ENCODE results near the gene SMYD3. TPM values are rescaled to one million over a fixed set of nuclear protein-coding genes. Genes with fewer than 3 reads are reported as not detected.

SMYD3 gene
- total RNA-seq, 2 donors from 2014 or later: 16.2 to 16.4 TPM

DNA sequence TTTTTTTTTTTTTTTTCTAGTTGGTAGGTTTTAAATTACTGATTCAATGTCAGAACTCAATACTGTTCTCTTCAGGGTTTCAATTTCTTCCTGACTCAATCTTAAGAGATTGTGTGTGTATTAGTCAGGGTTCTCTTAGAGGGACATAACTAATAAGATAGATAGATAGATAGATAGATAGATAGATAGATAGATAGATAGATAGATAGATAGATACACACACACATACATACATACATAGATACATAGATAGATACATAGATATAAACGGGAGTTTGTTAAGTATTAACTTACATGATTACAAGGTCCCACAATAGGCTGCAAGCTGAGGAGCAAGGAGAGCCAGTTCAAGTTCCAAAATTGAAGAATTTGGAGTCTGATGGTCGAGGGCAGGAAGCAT, 251.3 kb downstream of the SMYD3 start:
- Histone ChIP-seq H3K9ac (ENCODE audit: low read depth in 2 of 2, low read length in 2 of 2) (no peak overlapping the region), H3K27me3 (no peaks in the 10 kb centered on the region), H3K27ac (no peak overlapping the region), H3K4me3 (no peak overlapping the region), H3K9me3 (no peaks in the 10 kb centered on the region), H3K36me3 (no peaks in the 10 kb centered on the region), H3K4me1 (no peaks in the 10 kb centered on the region)
- TF ChIP-seq, protein P1, sequence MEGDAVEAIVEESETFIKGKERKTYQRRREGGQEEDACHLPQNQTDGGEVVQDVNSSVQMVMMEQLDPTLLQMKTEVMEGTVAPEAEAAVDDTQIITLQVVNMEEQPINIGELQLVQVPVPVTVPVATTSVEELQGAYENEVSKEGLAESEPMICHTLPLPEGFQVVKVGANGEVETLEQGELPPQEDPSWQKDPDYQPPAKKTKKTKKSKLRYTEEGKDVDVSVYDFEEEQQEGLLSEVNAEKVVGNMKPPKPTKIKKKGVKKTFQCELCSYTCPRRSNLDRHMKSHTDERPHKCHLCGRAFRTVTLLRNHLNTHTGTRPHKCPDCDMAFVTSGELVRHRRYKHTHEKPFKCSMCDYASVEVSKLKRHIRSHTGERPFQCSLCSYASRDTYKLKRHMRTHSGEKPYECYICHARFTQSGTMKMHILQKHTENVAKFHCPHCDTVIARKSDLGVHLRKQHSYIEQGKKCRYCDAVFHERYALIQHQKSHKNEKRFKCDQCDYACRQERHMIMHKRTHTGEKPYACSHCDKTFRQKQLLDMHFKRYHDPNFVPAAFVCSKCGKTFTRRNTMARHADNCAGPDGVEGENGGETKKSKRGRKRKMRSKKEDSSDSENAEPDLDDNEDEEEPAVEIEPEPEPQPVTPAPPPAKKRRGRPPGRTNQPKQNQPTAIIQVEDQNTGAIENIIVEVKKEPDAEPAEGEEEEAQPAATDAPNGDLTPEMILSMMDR (IDR thresholded peaks at IDR 0.05): no peak
- intact Hi-C loops (cut with DNase I): no loop called here
- DNase-seq: no peak

GRCh38 chr1:246254854-246255253, 252.2 kb downstream of the SMYD3 start:
- TF ChIP-seq, protein P1 (IDR thresholded peaks at IDR 0.05): no peak
- H3K4me3 ChIP-seq: no peak overlapping the region
- H3K36me3 ChIP-seq: no peaks in the 10 kb centered on the region
- no peaks in the 10 kb centered on the region for H3K9me3 ChIP-seq
- H3K27ac ChIP-seq: no peak overlapping the region
- H3K27me3 ChIP-seq: no peaks in the 10 kb centered on the region
- no peak overlapping the region for H3K9ac ChIP-seq (ENCODE audit: low read depth in 2 of 2, low read length in 2 of 2)
- DNase-seq: no peak
- no peaks in the 10 kb centered on the region for H3K4me1 ChIP-seq
- intact Hi-C loops (cut with DNase I): no loop called here

DNA sequence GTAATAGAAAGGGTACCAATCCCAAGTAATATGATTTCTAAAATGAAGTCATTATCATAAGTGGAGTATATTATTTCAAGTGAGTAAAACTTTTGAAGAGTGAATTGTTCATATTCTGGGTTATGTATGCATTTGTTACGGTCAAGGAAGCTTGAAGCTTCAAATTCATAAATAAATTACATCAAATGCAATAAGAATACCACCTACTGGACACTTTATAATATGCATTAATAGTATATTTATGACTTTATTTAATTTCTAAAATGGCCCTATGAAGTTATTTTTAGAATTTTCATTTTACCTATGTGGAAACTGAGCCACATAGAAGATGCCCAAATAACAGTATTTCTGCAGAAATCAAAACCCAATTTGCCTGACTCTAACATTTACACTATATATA, 260.6 kb downstream of the SMYD3 start:
- TF ChIP-seq, protein P1 (IDR thresholded peaks at IDR 0.05): no peak
- no peak overlapping the region for H3K4me3 ChIP-seq
- intact Hi-C loops (cut with DNase I): no loop called here
- no peaks in the 10 kb centered on the region for H3K4me1 ChIP-seq
- no peaks in the 10 kb centered on the region for H3K27me3 ChIP-seq
- no peak overlapping the region for H3K9ac ChIP-seq (ENCODE audit: low read depth in 2 of 2, low read length in 2 of 2)
- no peak for DNase-seq
- no peaks in the 10 kb centered on the region for H3K9me3 ChIP-seq
- no peaks in the 10 kb centered on the region for H3K36me3 ChIP-seq
- H3K27ac ChIP-seq: no peak overlapping the region

- Histone ChIP-seq H3K27me3 (no peaks in the 10 kb centered on the region), H3K9me3 (no peaks in the 10 kb centered on the region), H3K27ac (no peak overlapping the region), H3K9ac (ENCODE audit: low read depth in 2 of 2, low read length in 2 of 2) (no peak overlapping the region), H3K4me3 (no peak overlapping the region), H3K4me1 (no peaks in the 10 kb centered on the region), H3K36me3 (no peaks in the 10 kb centered on the region)
- intact Hi-C loops (cut with DNase I): no loop called here
- DNase-seq: no peak
- TF ChIP-seq, protein P1 (IDR thresholded peaks at IDR 0.05): no peak
Observed at GRCh38 chr1:246245541-246245940, 261.5 kb downstream of the SMYD3 start.

DNA sequence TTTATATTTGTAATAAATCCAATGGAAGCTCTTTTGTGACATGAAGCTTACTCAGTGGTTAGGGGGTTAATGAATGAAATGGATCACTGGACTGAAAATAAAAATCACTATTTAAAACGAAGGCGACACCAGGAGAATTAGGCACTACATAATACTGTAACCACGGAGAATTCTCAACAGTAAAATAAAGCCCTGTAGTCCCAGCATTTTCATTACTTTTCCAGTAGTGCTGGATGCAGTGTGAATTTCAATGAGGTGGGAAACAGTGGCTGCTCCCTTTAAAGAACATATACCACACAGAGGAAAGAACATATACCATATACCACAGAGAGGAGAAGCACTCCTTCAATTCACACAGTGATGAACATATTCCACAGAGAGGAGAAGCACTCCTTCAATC, 275.0 kb downstream of the SMYD3 start:
- Histone ChIP-seq H3K4me3 (no peak overlapping the region), H3K36me3 (no peaks in the 10 kb centered on the region), H3K27ac (no peak overlapping the region), H3K27me3 (no peaks in the 10 kb centered on the region), H3K9ac (ENCODE audit: low read depth in 2 of 2, low read length in 2 of 2) (no peak overlapping the region), H3K9me3 (no peaks in the 10 kb centered on the region), H3K4me1 (no peaks in the 10 kb centered on the region)
- intact Hi-C loops (cut with DNase I): no loop called here
- TF ChIP-seq, protein P1 (IDR thresholded peaks at IDR 0.05): no peak
- no peak for DNase-seq

DNA sequence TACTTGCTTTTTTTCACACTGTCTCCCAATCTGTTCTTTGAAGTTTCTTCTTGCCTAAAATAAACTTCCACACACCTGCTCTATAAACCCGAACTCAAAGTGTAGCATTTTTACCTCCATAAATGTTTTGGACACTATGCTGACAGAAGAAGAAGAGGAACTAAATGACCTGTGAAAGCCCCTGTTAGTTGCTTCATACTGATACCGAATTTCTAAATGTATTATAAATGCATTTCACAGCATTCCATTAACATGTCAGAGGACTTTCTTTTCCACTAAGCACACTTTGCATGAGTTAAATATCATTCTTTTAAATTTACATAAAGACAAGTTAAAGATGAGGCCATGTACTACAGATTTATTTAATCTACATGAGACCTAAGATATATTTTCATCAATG, 281.0 kb downstream of the SMYD3 start:
- Histone ChIP-seq H3K4me1 (no peaks in the 10 kb centered on the region), H3K36me3 (no peaks in the 10 kb centered on the region), H3K9ac (ENCODE audit: low read depth in 2 of 2, low read length in 2 of 2) (no peak overlapping the region), H3K27me3 (no peaks in the 10 kb centered on the region), H3K9me3 (no peaks in the 10 kb centered on the region), H3K27ac (no peak overlapping the region), H3K4me3 (no peak overlapping the region)
- TF ChIP-seq, protein P1 (IDR thresholded peaks at IDR 0.05): no peak
- intact Hi-C loops (cut with DNase I): no loop called here
- no peak for DNase-seq
